H9 (cell line): ENCODE data around the gene MYO10. TPM values are rescaled to one million over a fixed set of nuclear protein-coding genes. Genes with fewer than 3 reads are reported as not detected.

Experiments used
- DNase-seq: peaks from one replicate; pipeline ENCODE4 v3.0.0-alpha.2; 2017
- H2AFZ ChIP-seq: one replicate; pipeline ENCODE4 v1.6.1; 2013; ENCODE audit warnings: mild to moderate bottlenecking, low read length, control low read depth, moderate library complexity
- H2AK5ac ChIP-seq: 2 replicates; pipeline ENCODE4 v1.6.1; 2013; ENCODE audit warnings: low read length, control low read depth, mixed read lengths; ENCODE audit not compliant: insufficient read length
- H2BK120ac ChIP-seq: one replicate; pipeline ENCODE4 v1.6.1; 2013; ENCODE audit warnings: low read depth, mild to moderate bottlenecking, low read length, control low read depth, inconsistent platforms; ENCODE audit not compliant: poor library complexity, severe bottlenecking
- H2BK12ac ChIP-seq: 2 replicates; pipeline ENCODE4 v1.6.1; 2013; ENCODE audit warnings: low read length, control low read depth, mixed read lengths, low read depth; ENCODE audit not compliant: insufficient read length
- H2BK15ac ChIP-seq: 2 replicates; pipeline ENCODE4 v1.6.1; 2013; ENCODE audit warnings: low read depth, low read length, control low read depth
- H2BK20ac ChIP-seq: one replicate; pipeline ENCODE4 v1.6.1; 2013; ENCODE audit warnings: low read depth, mild to moderate bottlenecking, low read length, control low read depth, inconsistent platforms; ENCODE audit not compliant: poor library complexity, severe bottlenecking
- H2BK5ac ChIP-seq: 2 replicates; pipeline ENCODE4 v1.6.1; 2013; ENCODE audit warnings: low read length, control low read depth, mixed read lengths; ENCODE audit not compliant: insufficient read length
- H3K14ac ChIP-seq: 2 replicates; pipeline ENCODE4 v1.6.1; 2013; ENCODE audit warnings: low read length, control low read depth; ENCODE audit not compliant: insufficient read depth
- H3K18ac ChIP-seq: 2 replicates; pipeline ENCODE4 v1.6.1; 2013; ENCODE audit warnings: low read depth, mild to moderate bottlenecking, mixed read lengths, low read length, control low read depth; ENCODE audit not compliant: insufficient read length
- H3K23ac ChIP-seq: 2 replicates; pipeline ENCODE4 v1.6.1; 2013; ENCODE audit warnings: low read length, control low read depth, mixed read lengths, low read depth; ENCODE audit not compliant: insufficient read length
- H3K23me2 ChIP-seq: 2 replicates; pipeline ENCODE4 v1.6.1; 2013; ENCODE audit warnings: low read depth, mild to moderate bottlenecking, mixed read lengths, low read length, control low read depth; ENCODE audit not compliant: insufficient read length, poor library complexity, severe bottlenecking
- H3K27ac ChIP-seq: 2 replicates; pipeline ENCODE4 v1.5.1; 2013; ENCODE audit warnings: low read length, control low read depth, mixed read lengths, low read depth; ENCODE audit not compliant: insufficient read length
- H3K27me3 ChIP-seq: 2 replicates; pipeline ENCODE4 v1.6.1; 2013; ENCODE audit warnings: low read length, control low read depth, inconsistent platforms; ENCODE audit not compliant: insufficient read depth
- H3K4ac ChIP-seq: 2 replicates; pipeline ENCODE4 v1.6.1; 2013; ENCODE audit warnings: low read depth, mild to moderate bottlenecking, control low read depth, inconsistent platforms, low read length, moderate library complexity
- H3K4me1 ChIP-seq: 2 replicates; pipeline ENCODE4 v1.6.1; 2013; ENCODE audit warnings: low read length, control low read depth, inconsistent platforms; ENCODE audit not compliant: insufficient read depth
- H3K4me2 ChIP-seq: 2 replicates; pipeline ENCODE4 v1.6.1; 2013; ENCODE audit warnings: low read length, control low read depth, mixed read lengths; ENCODE audit not compliant: insufficient read length, insufficient read depth
- H3K56ac ChIP-seq: 2 replicates; pipeline ENCODE4 v1.6.1; 2013; ENCODE audit warnings: low read depth, mild to moderate bottlenecking, mixed read lengths, low read length, control low read depth; ENCODE audit not compliant: insufficient read length
- H3K79me1 ChIP-seq: 2 replicates; pipeline ENCODE4 v1.6.1; 2013; ENCODE audit warnings: low read depth, mild to moderate bottlenecking, moderate library complexity, low read length, control low read depth, inconsistent platforms; ENCODE audit not compliant: insufficient read depth, poor library complexity, severe bottlenecking
- H3K79me2 ChIP-seq: 2 replicates; pipeline ENCODE4 v1.6.1; 2013; ENCODE audit warnings: low read length, control low read depth, inconsistent platforms; ENCODE audit not compliant: insufficient read depth
- H3K9ac ChIP-seq: 2 replicates; pipeline ENCODE4 v1.6.1; 2013; ENCODE audit warnings: low read length, control low read depth, mixed read lengths; ENCODE audit not compliant: insufficient read length; ENCODE audit errors: extremely low read depth
- H3K9me3 ChIP-seq: one replicate; pipeline ENCODE4 v1.6.1; 2013; ENCODE audit warnings: low read depth, low read length, inconsistent platforms; ENCODE audit not compliant: control insufficient read depth
- H3T11ph ChIP-seq: one replicate; pipeline ENCODE4 v1.6.1; 2013; ENCODE audit warnings: mild to moderate bottlenecking, low read length, control low read depth, inconsistent platforms
- H4K20me1 ChIP-seq: one replicate; pipeline ENCODE4 v1.6.1; 2013; ENCODE audit not compliant: control insufficient read depth, insufficient read length, insufficient read depth
- H4K5ac ChIP-seq: 2 replicates; pipeline ENCODE4 v1.6.1; 2013; ENCODE audit warnings: low read depth, mild to moderate bottlenecking, mixed read lengths, low read length, control low read depth; ENCODE audit not compliant: insufficient read length
- H4K8ac ChIP-seq: replicated peaks from 2 replicates; pipeline ENCODE4 v1.6.1; 2013; ENCODE audit warnings: low read length, control low read depth, mixed read lengths, low read depth; ENCODE audit not compliant: insufficient read length
- H4K91ac ChIP-seq: 2 replicates; pipeline ENCODE4 v1.6.1; 2013; ENCODE audit warnings: low read depth, mild to moderate bottlenecking, moderate library complexity, mixed read lengths, low read length, control low read depth; ENCODE audit not compliant: insufficient read length
- H3K27ac Mint-ChIP-seq, 3 experiments: 2 replicates in 2 of 3; 3 replicates in 1 of 3; pipeline ENCODE4 v1.8.0; 2020 to 2021; ENCODE audit warnings: mixed read lengths in 3 of 3, mild to moderate bottlenecking in 1 of 3, moderate library complexity in 1 of 3
- H3K27me3 Mint-ChIP-seq: 2 replicates; pipeline ENCODE4 v1.8.0; 2021; ENCODE audit warnings: low read depth, mild to moderate bottlenecking, moderate library complexity, mixed read lengths
- H3K36me3 Mint-ChIP-seq, 3 experiments: 2 replicates in 2 of 3; 3 replicates in 1 of 3; pipeline ENCODE4 v1.8.0; 2020 to 2021; ENCODE audit warnings: low read depth in 3 of 3, mixed read lengths in 3 of 3; ENCODE audit not compliant: insufficient read depth in 1 of 3
- H3K4me1 Mint-ChIP-seq, 2 experiments: 2 replicates each; pipeline ENCODE4 v1.8.0; 2020; ENCODE audit warnings: mixed read lengths in 2 of 2
- H3K4me3 Mint-ChIP-seq, 2 experiments: 2 replicates in 1 of 2; 3 replicates in 1 of 2; pipeline ENCODE4 v1.8.0; 2020 to 2021; ENCODE audit warnings: mild to moderate bottlenecking in 2 of 2, mixed read lengths in 2 of 2, moderate library complexity in 1 of 2
- H3K9me3 Mint-ChIP-seq, 2 experiments: 2 replicates in 1 of 2; 3 replicates in 1 of 2; pipeline ENCODE4 v1.8.0; 2020; ENCODE audit warnings: mild to moderate bottlenecking in 2 of 2, mixed read lengths in 2 of 2, moderate library complexity in 1 of 2
- WGBS: extraction: QIAGEN DNeasy Blood & Tissue Kit; methylation state at CpG from one replicate; pipeline ENCODE4 v1.1.7; 2013; ENCODE audit warnings: missing lambda C conversion rate, low lambda C conversion rate, mixed read lengths; ENCODE audit not compliant: insufficient read length; ENCODE audit errors: extremely low coverage; 5-methylcytosine and 5-hydroxymethylcytosine counted together
- total RNA-seq: library from RNA; stranded (reverse); gene quantifications from 2 replicates; pipeline ENCODE4 v1.2.1, GENCODE V29; 2021
- TF ChIP-seq, protein P1 (sequence below): fragments of 200-600 bp; sonication (generic); conservative IDR thresholded peaks from 3 replicates; pipeline ENCODE4 v1.8.0; 2021; ENCODE audit warnings: antibody characterized with exemption, mild to moderate bottlenecking

The MYO10 gene
- total RNA-seq, 1 experiment from 2014 or later, result 127 TPM

DNA sequence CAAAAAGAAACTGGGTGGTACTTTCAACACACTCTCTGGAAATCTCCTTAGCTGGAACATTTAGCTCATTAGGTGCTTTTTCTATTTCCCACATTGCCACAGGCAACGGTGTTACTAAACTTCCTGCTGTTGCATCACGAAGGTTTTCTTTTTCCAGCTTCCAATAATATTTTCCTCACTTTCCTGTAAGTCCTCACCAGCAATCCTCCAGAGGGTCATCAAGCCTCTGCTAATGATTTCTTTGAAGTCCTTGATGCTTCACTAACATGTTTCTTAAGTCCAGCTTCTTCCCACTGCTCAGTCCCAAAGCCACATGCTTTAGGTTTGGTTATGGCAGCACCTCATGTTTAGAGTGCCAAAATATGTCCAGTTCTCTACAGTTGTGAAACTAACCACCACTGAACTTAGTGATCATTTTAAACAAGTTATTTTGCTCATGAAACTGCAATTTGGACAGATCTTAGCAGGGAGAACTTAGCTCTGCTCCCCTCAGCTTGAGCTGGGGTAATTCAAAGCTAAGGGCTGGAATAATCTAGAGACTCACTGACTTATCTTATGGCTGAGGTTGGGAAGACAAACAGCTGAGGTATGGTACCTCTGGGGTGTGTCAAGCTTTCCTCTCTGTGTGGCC, 279.4 kb downstream of the MYO10 start:
- no peak for DNase-seq
- no CpG with 5 or more reads among the region's 2 CpGs for WGBS
- no peak overlapping the region for H2BK20ac ChIP-seq
- H3K4me1 ChIP-seq, result no peaks in the 10 kb centered on the region
- TF ChIP-seq, protein P1, sequence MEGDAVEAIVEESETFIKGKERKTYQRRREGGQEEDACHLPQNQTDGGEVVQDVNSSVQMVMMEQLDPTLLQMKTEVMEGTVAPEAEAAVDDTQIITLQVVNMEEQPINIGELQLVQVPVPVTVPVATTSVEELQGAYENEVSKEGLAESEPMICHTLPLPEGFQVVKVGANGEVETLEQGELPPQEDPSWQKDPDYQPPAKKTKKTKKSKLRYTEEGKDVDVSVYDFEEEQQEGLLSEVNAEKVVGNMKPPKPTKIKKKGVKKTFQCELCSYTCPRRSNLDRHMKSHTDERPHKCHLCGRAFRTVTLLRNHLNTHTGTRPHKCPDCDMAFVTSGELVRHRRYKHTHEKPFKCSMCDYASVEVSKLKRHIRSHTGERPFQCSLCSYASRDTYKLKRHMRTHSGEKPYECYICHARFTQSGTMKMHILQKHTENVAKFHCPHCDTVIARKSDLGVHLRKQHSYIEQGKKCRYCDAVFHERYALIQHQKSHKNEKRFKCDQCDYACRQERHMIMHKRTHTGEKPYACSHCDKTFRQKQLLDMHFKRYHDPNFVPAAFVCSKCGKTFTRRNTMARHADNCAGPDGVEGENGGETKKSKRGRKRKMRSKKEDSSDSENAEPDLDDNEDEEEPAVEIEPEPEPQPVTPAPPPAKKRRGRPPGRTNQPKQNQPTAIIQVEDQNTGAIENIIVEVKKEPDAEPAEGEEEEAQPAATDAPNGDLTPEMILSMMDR, result no peak
- H2BK12ac ChIP-seq, result no peak overlapping the region
- H3K27me3 ChIP-seq, result no peaks in the 10 kb centered on the region
- H3K9me3 Mint-ChIP-seq, result peaks cover 4 to 8% of the 10 kb centered on the region in 2 experiments; a peak in 3 of 5 replicates
- no peak overlapping the region for H3K27ac Mint-ChIP-seq
- H2BK5ac ChIP-seq, result no peak overlapping the region
- H3K27me3 Mint-ChIP-seq, result peaks cover 7% of the 10 kb centered on the region
- H2AK5ac ChIP-seq, result no peak overlapping the region
- no peak overlapping the region for H3T11ph ChIP-seq
- H3K4me3 Mint-ChIP-seq, result no peak overlapping the region
- no peak overlapping the region for H3K9ac ChIP-seq
- H3K9me3 ChIP-seq, result no peaks in the 10 kb centered on the region
- H4K91ac ChIP-seq, result no peak overlapping the region
- H3K14ac ChIP-seq, result no peak overlapping the region
- H3K79me2 ChIP-seq, result no peaks in the 10 kb centered on the region
- no peak overlapping the region for H2BK15ac ChIP-seq
- no peaks in the 10 kb centered on the region for H3K23me2 ChIP-seq
- H3K4me1 Mint-ChIP-seq, result no peaks in the 10 kb centered on the region
- no peak overlapping the region for H4K8ac ChIP-seq
- H2AFZ ChIP-seq, result no peak overlapping the region
- no peak overlapping the region for H3K56ac ChIP-seq
- H3K79me1 ChIP-seq, result no peaks in the 10 kb centered on the region
- no peak overlapping the region for H2BK120ac ChIP-seq
- H4K5ac ChIP-seq, result no peak overlapping the region
- no peak overlapping the region for H3K27ac ChIP-seq
- H3K36me3 Mint-ChIP-seq, result no peaks in the 10 kb centered on the region
- no peak overlapping the region for H3K18ac ChIP-seq
- no peaks in the 10 kb centered on the region for H4K20me1 ChIP-seq
- no peak overlapping the region for H3K23ac ChIP-seq
- no peak overlapping the region for H3K4ac ChIP-seq
- H3K4me2 ChIP-seq, result no peak overlapping the region
